NOMO-1 treated with dmso at 0.1 percent for 144 hours (cell line): ENCODE data around the gene ZNF365.
"Not testable (repeated sequence)": the region's sequence is repeated elsewhere in the genome, so short reads cannot be mapped to it uniquely, and the experiment has no call there.

Source experiments
- DNase-seq: peaks from one replicate; lab custom pipeline; 2025; ENCODE audit not compliant: unreplicated experiment; lab: John Stamatoyannopoulos, UW

Gene ZNF365

DNA sequence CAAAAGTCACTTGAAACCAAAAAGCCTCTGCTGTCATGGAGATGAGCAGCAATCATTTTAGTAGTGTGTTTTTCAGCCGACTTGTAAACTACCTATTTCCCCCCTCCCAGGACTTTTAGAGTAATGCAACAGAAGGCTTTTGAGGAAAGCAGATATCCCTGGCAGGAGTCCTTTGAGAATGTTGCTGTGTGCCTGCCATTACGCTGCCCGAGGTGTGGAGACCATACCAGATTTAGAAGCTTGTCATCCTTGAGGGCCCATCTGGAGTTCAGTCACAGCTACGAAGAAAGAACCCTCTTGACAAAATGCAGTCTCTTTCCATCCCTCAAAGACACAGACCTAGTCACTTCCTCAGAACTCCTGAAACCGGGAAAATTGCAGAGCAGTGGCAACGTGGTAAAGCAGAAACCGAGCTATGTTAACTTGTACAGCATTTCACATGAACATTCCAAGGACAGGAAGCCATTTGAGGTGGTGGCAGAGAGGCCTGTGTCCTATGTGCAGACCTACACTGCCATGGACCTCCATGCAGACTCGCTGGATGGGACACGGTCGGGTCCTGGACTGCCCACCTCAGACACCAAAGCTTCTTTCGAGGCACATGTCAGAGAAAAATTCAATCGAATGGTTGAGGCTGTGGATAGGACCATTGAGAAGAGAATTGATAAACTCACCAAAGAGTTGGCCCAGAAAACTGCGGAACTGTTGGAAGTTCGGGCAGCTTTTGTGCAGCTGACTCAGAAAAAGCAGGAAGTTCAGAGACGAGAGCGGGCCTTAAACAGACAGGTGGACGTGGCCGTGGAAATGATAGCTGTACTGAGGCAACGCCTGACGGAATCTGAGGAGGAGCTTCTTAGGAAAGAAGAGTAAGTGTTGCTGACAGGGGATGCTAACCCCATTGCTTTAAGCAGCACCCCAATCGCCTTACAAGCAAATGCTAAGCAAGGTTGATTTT is 2.2 kb downstream of the ZNF365 start:
- no peak for DNase-seq

DNA sequence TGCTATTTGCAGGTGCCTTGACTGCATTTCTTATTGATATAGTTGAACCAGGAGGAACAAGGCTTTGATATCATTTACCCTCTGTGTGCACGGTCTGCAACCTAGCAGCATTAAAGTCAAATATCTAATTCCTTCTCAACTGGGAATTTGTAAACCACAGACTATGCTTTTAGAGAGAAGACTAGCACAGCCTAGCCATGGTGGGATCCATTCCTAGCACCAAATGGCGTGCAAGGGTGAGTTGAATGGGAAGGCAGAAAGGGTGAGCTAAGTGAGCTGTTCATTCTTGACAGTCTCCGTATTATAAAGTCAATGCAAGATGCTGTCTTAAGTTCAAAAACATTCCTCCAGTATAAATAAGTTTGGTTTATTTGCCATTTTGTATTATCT is 2.9 kb downstream of the ZNF365 start:
- no peak for DNase-seq

DNA sequence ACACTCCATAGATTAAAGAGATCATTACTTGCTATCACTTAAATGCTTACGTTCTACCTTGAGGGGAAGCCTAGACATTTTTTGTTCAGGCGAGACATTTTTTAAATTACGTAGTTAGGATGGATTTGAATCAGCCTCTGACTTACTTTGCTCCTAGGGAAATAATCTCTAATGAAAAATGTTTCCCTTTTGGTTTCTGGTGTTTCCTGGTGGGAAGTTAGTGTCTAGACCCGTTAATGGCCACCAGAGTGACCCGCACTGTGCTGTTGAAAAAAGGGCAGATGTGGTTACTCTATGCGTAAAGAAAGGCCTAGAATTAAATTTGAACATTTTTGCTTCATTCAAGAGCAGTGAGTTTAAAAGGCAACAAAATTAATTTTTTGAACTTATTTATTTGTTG is 3.8 kb downstream of the ZNF365 start:
- DNase-seq, result no peak

DNA sequence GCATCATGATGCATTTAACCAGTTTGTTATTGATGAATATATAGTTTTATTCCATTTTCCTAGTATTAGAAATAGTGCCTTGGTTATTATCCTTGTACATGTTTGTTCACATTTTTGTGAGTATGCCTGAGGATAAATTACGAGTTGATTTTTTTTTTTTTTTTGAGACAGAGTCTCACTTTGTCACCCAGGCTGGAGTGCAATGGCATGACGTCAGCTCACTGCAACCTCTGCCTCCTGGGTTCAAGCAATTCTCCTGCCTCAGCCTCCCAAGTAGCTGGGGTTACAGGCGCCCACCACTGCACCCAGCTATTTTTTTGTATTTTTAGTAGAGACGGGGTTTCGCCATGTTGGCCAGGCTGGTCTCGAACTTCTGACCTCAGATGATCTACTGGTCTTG is 4.7 kb downstream of the ZNF365 start:
- DNase-seq, result not testable (repeated sequence)

DNA sequence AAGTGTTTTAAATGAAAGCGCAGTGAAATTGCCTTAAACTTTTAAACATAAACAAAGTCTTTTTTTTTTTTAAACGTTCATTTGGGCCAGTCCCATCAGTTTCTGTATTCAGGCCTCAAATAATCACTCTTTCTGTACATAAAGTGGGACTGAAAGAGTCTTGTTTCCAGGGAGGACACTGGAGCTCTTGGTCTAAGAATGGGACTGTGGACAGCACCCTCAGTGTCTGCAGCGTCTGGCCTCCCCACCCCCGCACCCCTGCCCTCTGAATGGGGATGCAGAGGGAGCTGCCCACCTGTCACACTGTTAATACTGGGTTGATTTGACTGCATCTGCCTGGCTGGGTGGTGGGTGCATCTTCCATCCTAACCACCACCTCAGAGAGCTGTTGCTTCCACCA is 5.2 kb downstream of the ZNF365 start:
- no peak for DNase-seq

DNA sequence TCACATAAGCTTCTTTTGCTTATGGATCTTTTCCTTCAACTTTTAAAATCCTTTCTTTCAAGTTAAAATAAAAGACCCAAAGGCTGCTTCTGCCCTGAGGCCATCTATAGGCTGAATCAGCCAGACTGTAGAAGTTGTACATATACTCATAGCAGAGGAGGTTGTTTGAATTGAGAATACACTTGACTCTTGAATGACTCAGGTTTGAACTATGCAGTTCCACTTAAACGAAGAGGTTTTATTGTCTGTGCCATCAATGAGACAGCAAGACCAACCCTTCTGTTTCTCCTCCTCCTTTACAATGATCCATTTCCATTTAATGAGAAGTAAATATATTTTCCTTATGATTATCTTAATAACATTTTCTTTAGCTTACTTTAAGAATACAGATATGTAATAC is 5.8 kb downstream of the ZNF365 start:
- DNase-seq, result no peak

DNA sequence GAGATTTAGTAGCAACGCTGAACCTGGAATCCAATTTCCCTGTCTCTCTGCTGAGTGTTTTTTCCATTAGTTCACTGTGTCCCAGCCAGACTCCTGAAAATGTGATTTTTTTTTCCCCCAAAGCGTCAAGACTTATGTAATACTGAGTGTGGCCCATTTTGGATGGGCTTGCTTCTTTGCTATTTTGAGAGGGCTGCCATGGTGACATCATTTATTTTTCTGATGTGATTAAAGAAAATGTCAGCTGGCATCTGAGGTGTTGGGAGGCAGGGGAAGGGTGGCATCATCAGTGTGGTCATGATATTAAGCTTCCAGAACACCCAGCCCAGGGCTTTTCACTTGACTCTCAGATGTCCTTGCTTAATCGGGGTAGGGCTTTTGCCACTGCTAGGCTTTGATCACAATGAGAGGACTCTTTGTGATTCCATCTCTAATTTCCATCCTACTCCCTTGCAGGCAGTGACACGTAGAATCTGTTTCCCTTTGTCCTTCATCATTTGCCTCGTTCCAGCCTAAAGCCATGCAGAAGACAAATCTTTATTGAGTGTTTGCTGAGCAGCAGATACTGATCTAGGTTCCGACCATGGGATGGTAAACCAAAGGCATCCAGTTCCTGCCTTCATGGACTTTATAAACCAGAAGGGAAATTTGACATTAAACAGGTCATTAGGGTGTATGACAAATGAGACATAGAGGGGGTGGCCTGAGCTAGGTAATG is 7.4 kb downstream of the ZNF365 start:
- DNase-seq, result no peak

DNA sequence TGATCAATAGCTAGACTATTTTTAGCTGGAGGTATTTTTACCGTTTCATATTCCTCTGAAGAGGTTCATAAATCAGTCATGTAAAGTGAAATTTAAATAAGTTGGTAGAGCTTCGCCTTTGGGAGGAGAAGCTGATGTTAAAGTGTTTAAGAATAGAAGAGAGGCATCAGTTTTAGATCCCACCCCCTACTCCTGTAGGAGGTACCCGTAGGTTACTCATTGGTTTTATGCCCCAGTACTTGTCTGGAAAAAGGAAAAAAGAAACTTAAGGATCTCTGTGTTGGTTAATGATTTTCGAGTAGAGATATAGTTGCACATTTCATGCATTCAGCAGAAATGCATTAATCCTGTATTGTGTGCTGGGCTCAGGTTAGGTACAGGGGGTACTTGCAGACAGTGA is 8.7 kb downstream of the ZNF365 start:
- no peak for DNase-seq

DNA sequence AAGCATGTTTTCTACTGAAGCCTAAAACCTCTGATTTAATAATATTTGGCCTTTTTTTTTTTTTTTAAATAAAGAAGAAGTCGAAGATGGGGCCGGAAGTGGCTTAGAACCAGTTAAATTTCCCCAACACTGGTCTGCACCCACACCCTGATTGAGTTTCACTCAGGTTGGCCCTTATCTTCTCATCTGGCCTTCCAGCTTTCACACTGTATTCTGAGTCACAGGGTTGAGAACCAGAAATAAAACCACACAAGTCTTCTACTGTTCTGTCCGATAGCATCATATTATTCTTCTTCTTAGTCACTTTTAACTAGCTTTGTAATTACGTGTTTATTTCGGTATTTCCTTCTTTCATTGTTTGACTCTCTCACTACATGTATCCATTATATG is 9.9 kb downstream of the ZNF365 start:
- DNase-seq, result peak; percentile 2

DNA sequence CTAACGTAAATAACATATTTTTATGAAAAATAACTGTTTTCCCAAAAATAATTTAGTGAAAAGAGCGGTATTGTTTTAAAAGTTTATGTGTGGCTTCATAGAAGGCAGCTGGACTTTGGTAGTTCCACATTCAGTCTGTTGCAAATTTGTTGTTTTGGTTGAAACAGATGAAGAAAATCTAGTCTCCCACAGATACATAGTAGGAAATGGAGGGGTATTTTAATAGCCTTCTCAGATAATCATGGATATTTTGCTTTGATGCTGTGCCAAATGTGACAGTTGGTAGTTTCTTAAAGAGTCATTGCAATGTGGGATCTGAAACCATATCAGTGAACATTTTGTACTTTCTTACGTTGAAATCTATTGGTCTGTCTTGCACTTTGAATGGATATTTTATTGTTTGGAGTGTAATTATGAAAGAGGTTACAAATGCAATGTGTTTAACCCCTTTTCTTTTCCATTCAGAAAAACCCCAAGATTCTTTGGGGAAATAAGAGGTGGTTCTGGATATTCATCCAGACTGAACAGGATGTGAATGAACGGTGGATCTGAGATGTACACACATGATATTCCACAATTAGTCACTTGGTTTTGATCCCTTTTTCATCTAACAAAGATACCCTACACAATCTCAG is 10.4 kb downstream of the ZNF365 start:
- no peak for DNase-seq

DNA sequence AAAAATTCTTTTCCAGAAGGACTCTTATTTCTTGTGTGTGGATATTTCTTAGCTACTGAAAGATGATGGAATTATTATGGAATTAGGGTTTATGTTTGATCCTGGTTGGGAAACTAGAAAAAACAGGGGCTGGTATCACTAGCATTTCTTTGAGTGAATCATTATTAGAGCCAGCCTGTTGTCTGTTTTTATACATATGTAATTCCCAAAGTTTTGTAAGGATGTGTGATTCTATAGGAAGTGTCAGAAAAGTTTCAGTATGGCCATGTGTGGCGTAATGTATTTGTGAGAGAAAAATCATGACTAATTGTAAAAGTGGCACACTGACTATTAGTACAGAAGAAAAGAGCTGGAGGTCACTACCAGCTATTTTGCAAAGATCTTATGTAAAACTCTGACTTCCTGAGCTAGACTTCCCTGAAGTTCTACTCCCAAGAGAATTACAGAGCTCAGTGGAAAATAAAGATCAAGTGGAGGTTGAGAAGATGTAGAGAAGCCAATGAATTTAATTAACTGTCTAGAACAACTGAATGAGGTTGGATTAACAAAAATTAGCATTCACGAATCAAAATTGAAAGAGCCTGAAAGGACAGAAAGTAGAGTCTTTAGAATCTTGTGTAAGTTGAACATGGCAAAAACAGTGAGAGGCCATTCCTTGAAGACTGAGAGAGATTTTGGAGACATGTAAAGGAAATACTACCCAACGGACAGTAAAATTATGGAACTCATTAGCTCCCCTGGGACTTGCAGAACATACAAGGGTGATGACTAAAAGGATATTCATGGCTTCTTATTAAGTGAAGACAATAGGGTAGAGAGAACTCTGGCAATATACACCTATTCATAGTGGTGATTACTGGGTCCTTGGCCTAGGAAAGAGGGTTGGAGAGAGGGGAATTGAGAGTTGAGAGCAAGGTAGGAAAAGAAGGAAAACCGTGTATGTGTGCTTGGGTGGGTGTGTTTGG is 12.5 kb downstream of the ZNF365 start:
- no peak for DNase-seq

DNA sequence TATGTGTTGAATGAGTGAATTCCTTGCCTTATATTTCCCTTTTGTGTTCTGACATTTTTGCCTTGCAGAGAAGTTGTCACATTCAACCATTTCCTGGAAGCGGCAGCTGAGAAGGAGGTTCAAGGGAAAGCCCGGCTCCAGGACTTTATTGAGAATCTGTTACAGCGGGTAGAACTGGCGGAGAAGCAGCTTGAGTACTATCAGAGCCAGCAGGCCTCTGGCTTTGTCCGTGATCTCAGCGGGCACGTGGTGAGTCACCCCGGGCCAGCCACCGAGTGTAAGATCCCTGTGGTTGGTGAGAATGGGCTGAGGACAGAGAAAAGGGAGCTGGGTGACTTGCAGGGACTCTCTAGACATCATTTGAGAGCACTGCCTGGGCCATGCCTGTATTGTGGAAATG is 14.2 kb downstream of the ZNF365 start:
- no peak for DNase-seq

DNA sequence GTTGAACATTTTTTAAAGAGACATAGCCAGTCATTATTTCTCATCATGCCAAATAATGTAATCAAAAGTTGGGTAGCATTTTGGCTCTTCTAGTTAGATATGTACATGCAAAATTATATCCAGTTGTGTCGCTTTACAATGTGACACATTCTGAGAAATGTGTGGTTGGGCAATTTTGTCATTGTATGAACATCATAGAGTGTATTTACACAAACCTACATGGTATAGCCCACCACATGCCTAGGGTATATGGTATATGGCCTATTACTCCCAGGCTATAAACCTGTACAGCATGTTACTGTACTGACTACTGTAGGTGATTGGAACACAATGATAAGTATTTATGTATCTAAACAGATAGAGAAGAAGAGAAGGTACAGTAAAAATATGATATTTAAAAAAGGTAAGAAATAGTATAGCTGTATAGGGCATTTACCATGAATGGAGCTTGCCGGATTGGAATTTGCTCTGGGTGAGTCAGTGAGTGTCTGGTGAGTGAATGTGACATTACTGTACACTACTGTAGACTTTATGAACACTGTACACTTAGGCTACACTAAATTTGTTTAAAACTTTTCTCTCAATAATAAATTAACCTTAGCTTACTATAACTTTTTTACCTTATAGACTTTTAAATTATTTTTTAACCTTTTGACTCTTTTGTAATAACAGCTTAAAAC is 16.5 kb downstream of the ZNF365 start:
- DNase-seq, result no peak

DNA sequence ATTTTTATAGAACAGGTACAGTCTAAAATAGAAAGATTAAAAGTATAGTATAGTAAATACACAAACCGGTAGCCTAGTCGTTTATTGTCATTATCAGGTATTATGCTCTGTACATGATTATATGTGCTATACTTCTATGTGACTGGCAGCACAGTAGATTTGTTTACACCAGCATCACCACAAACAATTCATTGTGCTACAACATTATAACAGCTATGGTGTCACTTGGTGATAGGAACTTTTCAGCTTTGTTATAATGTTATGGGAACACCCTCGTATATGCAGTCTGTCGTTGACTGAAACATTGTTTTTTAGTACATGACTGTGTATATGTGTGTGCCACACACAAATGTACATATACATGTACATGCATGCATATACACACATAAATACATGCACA is 19.1 kb downstream of the ZNF365 start:
- no peak for DNase-seq

DNA sequence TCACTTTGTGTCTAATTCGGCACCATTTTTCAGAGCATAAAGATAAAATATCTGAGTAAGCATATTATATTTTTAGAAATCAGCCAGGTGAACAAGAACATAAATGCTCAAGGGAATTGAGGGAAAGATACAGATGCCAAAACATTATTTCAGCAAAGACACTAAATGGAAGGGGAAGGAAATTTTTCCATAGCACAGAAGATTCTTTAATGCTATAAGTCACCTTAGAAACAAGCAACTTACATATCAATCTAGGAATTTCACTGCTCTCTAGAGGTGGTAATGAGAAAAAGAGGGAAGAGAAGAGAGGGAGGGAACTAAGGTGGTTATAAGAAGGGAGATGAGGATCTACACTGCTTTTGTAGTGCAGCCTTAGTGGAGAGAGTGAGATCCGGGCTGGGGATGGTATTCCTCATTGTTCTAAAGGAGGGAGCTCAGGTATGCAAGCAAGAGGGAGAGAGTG is 20.4 kb downstream of the ZNF365 start:
- DNase-seq, result no peak

DNA sequence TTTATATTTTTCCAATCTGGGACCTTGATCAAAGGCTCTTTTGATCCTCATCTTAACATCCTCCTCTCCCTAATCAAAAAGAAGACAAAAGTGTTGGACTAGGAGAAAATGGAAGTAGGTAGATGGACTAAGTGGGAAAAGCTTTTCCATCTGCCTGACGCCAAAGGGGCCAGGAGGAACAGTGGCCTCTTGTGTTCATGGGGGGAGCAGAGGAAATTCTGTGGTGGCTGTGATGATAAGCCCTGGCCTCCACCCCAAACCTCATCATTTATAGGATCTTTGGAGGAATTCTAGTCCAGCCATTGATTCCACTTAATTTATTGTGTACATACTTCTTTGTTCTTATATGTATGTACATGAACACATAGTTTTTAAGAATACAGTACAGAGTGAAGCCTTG is 21.7 kb downstream of the ZNF365 start:
- DNase-seq, result no peak

DNA sequence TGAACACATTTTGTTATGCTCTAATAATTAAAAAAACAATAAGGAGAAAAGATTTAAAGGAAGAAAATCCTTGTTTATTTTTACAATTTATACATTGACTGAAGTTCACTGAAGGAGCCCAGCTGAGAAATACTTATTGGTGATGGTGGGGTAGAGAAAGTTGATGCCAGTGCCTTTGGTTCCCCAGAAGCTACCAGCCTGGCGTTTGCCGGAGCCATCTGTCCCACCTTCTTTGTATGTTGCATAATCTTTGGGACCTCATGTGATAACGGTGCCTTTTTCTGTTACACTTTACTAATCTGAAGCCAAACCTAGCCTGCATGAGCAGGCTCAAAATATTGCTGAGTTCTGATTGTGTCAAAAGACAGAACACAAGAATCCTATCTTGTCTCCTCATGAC is 22.7 kb downstream of the ZNF365 start:
- no peak for DNase-seq

DNA sequence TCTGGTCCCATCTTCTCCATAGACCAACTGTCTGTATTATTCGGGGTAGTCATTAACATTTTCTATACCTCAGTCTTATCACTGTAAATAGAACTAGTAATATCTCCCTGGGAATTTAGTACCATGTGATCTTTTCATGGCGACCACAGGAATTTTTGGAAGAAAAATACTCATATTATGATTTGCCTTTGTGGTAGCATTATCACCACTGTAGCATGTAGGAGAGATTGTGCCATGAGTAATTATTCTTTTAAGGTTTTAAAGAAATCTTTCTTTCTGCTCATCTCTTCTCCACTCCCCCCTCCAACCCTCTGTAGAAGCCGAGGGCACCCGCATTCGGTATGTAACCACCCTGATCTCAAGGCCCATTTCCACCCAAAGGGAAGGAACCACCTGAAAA is 25.0 kb downstream of the ZNF365 start:
- no peak for DNase-seq

DNA sequence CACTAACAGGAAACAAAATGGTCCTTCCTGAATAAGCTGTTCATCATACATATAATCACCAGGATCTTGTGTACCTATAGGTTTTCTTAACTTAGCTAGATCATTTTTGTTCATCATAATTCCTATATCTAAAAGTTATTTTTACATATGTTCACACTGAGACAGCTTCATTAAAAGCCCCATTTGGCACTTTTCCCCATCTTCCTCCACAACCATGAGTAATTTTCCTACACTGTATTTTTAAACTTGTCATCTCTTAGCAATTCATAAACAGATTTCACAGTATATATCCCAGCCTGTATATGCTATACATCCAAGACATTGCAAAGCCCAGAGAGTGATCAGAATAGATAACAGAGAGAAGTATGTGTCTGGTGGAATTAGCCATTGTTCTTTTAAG is 28.3 kb downstream of the ZNF365 start:
- no peak for DNase-seq

DNA sequence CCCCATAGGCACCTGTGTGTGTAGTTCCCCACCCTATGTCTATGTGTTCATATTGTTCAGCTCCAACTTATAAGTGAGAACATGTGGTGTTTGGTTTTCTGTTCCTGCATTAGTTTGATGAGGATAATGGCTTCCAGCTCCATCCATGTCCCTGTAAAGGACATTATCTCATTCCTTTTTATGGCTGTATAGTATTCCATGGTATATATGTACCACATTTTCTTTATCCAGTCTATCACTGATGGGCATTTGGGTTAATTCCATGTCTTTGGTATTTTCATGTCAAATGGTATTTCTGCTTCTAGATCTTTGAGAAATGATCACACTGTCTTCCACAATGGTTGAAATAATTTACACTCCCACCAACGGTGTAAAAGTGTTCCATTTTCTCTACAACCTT is 36.4 kb downstream of the ZNF365 start:
- DNase-seq, result not testable (repeated sequence)
